Loucy (cell line): ENCODE measurements around the gene IL1F10.
"Not testable (repeated sequence)": the region's sequence is repeated elsewhere in the genome, so short reads cannot be mapped to it uniquely, and the experiment has no call there.

ENCODE experiments used
- EZH2phosphoT487 ChIP-seq: fragments of 200-600 bp; IDR thresholded peaks from 2 replicates; pipeline ENCODE4 v1.6.1; 2018; ENCODE audit warnings: antibody characterized with exemption, mild to moderate bottlenecking, moderate library complexity, borderline replicate concordance
- TF ChIP-seq, protein P1 (sequence below): fragments of 200-600 bp; sonication (generic); conservative IDR thresholded peaks from 2 replicates; pipeline ENCODE4 v1.5.1; 2014; ENCODE audit warnings: mild to moderate bottlenecking, antibody characterized with exemption, low read length

DNA sequence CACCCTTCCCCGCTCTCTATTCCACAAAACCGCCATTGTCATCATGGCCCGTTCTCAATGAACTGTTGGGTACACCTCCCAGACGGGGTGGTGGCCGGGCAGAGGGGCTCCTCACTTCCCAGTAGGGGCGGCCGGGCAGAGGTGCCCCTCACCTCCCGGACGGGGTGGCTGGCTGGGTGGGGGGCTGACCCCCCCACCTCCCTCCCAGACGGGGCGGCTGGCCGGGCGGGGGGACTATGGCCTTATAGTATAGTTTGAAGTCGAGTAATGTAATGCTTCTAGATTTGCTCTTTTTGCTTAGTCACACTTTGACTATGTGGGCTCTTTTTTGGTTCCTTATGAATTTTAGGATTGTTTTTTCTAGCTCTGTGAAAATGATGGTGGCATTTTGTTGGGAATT is 28.5 kb downstream of the IL1F10 start:
- TF ChIP-seq, protein P1, sequence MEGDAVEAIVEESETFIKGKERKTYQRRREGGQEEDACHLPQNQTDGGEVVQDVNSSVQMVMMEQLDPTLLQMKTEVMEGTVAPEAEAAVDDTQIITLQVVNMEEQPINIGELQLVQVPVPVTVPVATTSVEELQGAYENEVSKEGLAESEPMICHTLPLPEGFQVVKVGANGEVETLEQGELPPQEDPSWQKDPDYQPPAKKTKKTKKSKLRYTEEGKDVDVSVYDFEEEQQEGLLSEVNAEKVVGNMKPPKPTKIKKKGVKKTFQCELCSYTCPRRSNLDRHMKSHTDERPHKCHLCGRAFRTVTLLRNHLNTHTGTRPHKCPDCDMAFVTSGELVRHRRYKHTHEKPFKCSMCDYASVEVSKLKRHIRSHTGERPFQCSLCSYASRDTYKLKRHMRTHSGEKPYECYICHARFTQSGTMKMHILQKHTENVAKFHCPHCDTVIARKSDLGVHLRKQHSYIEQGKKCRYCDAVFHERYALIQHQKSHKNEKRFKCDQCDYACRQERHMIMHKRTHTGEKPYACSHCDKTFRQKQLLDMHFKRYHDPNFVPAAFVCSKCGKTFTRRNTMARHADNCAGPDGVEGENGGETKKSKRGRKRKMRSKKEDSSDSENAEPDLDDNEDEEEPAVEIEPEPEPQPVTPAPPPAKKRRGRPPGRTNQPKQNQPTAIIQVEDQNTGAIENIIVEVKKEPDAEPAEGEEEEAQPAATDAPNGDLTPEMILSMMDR = not testable (repeated sequence)
- TF ChIP-seq EZH2phosphoT487 = not testable (repeated sequence)
